Activated CD4-positive, alpha-beta T cell treated with anti-CD3 and anti-CD28 coated beads, Interleukin-2, amount 50 U/mL, for 1 hour (primary cell): ENCODE results near the gene PTPRN2.
"Not testable (repeated sequence)": the region's sequence is repeated elsewhere in the genome, so short reads cannot be mapped to it uniquely, and the experiment has no call there.

Source experiments
- DNase-seq: peaks from one replicate; pipeline ENCODE4 v3.0.0-alpha.2; 2020

Gene PTPRN2

GRCh38 chr7:157500989-157501540, 1086.6 kb downstream of the PTPRN2 start:
- not testable (repeated sequence) for DNase-seq

GRCh38 chr7:157500171-157500960, 1087.3 kb downstream of the PTPRN2 start:
- no peak for DNase-seq

GRCh38 chr7:157499835-157500153, 1087.8 kb downstream of the PTPRN2 start:
- no peak for DNase-seq

GRCh38 chr7:157499121-157499834, 1088.3 kb downstream of the PTPRN2 start:
- DNase-seq, result no peak

GRCh38 chr7:157498657-157499056, 1089.0 kb downstream of the PTPRN2 start:
- DNase-seq, result no peak

- no peak for DNase-seq
Measured at GRCh38 chr7:157497744-157498651, 1089.6 kb downstream of the PTPRN2 start.

- no peak for DNase-seq
Measured at GRCh38 chr7:157497367-157497743, 1090.3 kb downstream of the PTPRN2 start.

- DNase-seq, result no peak
Measured at GRCh38 chr7:157496416-157497275, 1091.0 kb downstream of the PTPRN2 start.

- no peak for DNase-seq
Measured at GRCh38 chr7:157495594-157495993, 1092.0 kb downstream of the PTPRN2 start.

- DNase-seq, result no peak
Measured at GRCh38 chr7:157495177-157495553, 1092.5 kb downstream of the PTPRN2 start.

- DNase-seq, result no peak
Measured at GRCh38 chr7:157494506-157495176, 1093.0 kb downstream of the PTPRN2 start.

- DNase-seq, result no peak
Measured at GRCh38 chr7:157493776-157494175, 1093.8 kb downstream of the PTPRN2 start.

GRCh38 chr7:157493017-157493416, 1094.6 kb downstream of the PTPRN2 start:
- DNase-seq, result no peak

- peak; percentile 30 for DNase-seq
Measured at GRCh38 chr7:157490465-157490912, 1097.1 kb downstream of the PTPRN2 start.

GRCh38 chr7:157489870-157490269, 1097.8 kb downstream of the PTPRN2 start:
- DNase-seq, result not testable (repeated sequence)
